Measurements from ENCODE around the gene CENPP.

The CENPP gene

GRCh38 chr9:92660266-92660665, 334.5 kb downstream of the CENPP start:
- Histone ChIP-seq H3K27ac (ENCODE audit: low read length) (no peak overlapping the region), H3K79me2 (ENCODE audit: low read length) (peaks cover 72% of the 10 kb centered on the region), H3K4me1 (ENCODE audit: low read length) (no peaks in the 10 kb centered on the region), H3K36me3 (replicated peaks; ENCODE audit: low read depth, low read length) (peaks cover 14% of the 10 kb centered on the region), H3K9me3 (ENCODE audit: insufficient read depth, low read length) (no peaks in the 10 kb centered on the region), H3K4me2 (ENCODE audit: low read length) (no peak overlapping the region), H3K4me3 (ENCODE audit: low read length) (no peak overlapping the region), H4K20me1 (ENCODE audit: insufficient read depth, low read length) (peaks cover 31% of the 10 kb centered on the region; the same call in 1 of the 2 replicates), H2AFZ (ENCODE audit: low read depth, low read length) (no peak overlapping the region), H3K9ac (ENCODE audit: low read length) (no peak overlapping the region), H3K27me3 (ENCODE audit: low read depth, low read length) (no peaks in the 10 kb centered on the region)
- TF ChIP-seq CTCF (IDR thresholded peaks at IDR 0.05; ENCODE audit: low read depth, low read length): no peak
- no peak for TF ChIP-seq EZH2phosphoT487 (IDR thresholded peaks at IDR 0.05; ENCODE audit: low read depth)

DNA sequence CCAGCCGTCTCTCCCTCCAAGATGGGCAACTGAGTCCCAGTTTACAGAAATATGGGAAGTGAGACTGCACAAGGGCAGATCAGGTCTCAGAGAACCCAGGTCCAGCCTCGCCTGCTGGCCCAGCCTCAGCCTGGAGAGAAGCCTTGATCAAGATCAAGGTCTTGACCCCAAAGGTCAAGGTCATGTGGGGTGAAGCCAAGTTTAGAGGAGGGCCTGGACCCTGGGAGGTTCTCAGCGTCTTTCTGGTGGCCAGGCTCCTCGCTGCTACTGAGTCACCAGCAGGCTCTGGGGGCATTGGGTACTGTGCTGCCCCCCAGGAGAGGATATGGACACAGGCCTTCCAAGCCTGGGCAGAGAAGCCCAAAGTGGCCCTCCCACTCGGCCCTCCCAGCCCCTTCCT, 335.4 kb downstream of the CENPP start:
- Histone ChIP-seq H2AFZ (ENCODE audit: low read depth, low read length) (no peak overlapping the region), H3K4me2 (ENCODE audit: low read length) (no peak overlapping the region), H3K27me3 (ENCODE audit: low read depth, low read length) (no peaks in the 10 kb centered on the region), H3K36me3 (replicated peaks; ENCODE audit: low read depth, low read length) (peaks cover 13% of the 10 kb centered on the region), H4K20me1 (ENCODE audit: insufficient read depth, low read length) (peaks cover 35% of the 10 kb centered on the region), H3K9ac (ENCODE audit: low read length) (no peak overlapping the region), H3K27ac (ENCODE audit: low read length) (no peak overlapping the region), H3K4me1 (ENCODE audit: low read length) (no peaks in the 10 kb centered on the region), H3K9me3 (ENCODE audit: insufficient read depth, low read length) (no peaks in the 10 kb centered on the region), H3K4me3 (ENCODE audit: low read length) (no peak overlapping the region), H3K79me2 (ENCODE audit: low read length) (peaks cover 80% of the 10 kb centered on the region)
- TF ChIP-seq EZH2phosphoT487 (IDR thresholded peaks at IDR 0.05; ENCODE audit: low read depth) (no peak), CTCF (IDR thresholded peaks at IDR 0.05; ENCODE audit: low read depth, low read length) (no peak)

- Histone ChIP-seq H3K4me1 (ENCODE audit: low read length) (no peaks in the 10 kb centered on the region), H3K36me3 (replicated peaks; ENCODE audit: low read depth, low read length) (peaks cover 10% of the 10 kb centered on the region), H3K79me2 (ENCODE audit: low read length) (peaks cover 86% of the 10 kb centered on the region), H2AFZ (ENCODE audit: low read depth, low read length) (no peak overlapping the region), H3K9me3 (ENCODE audit: insufficient read depth, low read length) (no peaks in the 10 kb centered on the region), H3K27me3 (ENCODE audit: low read depth, low read length) (no peaks in the 10 kb centered on the region), H4K20me1 (ENCODE audit: insufficient read depth, low read length) (peaks cover 35% of the 10 kb centered on the region), H3K4me3 (ENCODE audit: low read length) (no peak overlapping the region), H3K27ac (ENCODE audit: low read length) (no peak overlapping the region), H3K9ac (ENCODE audit: low read length) (no peak overlapping the region), H3K4me2 (ENCODE audit: low read length) (no peak overlapping the region)
- TF ChIP-seq CTCF (IDR thresholded peaks at IDR 0.05; ENCODE audit: low read depth, low read length) (no peak), EZH2phosphoT487 (IDR thresholded peaks at IDR 0.05; ENCODE audit: low read depth) (no peak)
Observed at GRCh38 chr9:92661743-92662142, 336.0 kb downstream of the CENPP start.

DNA sequence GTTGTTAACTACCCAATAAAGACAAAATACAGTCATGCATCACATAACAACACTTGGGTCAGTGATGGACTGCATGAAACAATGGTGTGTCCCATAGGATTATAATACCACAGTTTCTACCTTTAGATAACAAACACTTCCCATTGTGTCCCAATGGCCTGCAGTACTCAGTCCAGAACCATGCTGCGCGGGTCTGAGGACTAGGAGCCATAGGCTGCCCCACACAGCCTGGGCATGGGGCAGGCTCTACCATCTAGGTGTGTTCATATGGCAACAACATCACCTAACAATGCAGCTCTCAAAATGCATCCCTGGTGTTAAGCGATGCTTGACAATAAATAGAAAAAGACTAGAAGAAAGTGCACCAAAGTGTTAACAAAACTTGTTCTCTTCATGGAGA, 337.4 kb downstream of the CENPP start:
- Histone ChIP-seq H3K27me3 (ENCODE audit: low read depth, low read length) (no peaks in the 10 kb centered on the region), H3K27ac (ENCODE audit: low read length) (no peak overlapping the region), H3K4me3 (ENCODE audit: low read length) (no peak overlapping the region), H3K79me2 (ENCODE audit: low read length) (peaks cover 96% of the 10 kb centered on the region), H3K36me3 (replicated peaks; ENCODE audit: low read depth, low read length) (peaks cover 9% of the 10 kb centered on the region), H3K4me2 (ENCODE audit: low read length) (no peak overlapping the region), H3K9me3 (ENCODE audit: insufficient read depth, low read length) (no peaks in the 10 kb centered on the region), H2AFZ (ENCODE audit: low read depth, low read length) (no peak overlapping the region), H4K20me1 (ENCODE audit: insufficient read depth, low read length) (peaks cover 35% of the 10 kb centered on the region), H3K4me1 (ENCODE audit: low read length) (no peaks in the 10 kb centered on the region), H3K9ac (ENCODE audit: low read length) (no peak overlapping the region)
- TF ChIP-seq EZH2phosphoT487 (IDR thresholded peaks at IDR 0.05; ENCODE audit: low read depth): no peak
- no peak for TF ChIP-seq CTCF (IDR thresholded peaks at IDR 0.05; ENCODE audit: low read depth, low read length)
